K562 (cell line): ENCODE data around the gene TTC23L.

ENCODE experiments used
- POLR2AphosphoS5 ChIP-seq: IDR thresholded peaks from 2 replicates; pipeline ENCODE4 v1.6.1; 2011; ENCODE audit warnings: mild to moderate bottlenecking, low read depth, low read length, moderate library complexity; ENCODE audit not compliant: control insufficient read depth, insufficient read depth
- SPI1 ChIP-seq: IDR thresholded peaks from 2 replicates; pipeline ENCODE4 v1.6.1; 2011; ENCODE audit warnings: low read depth, low read length, control low read depth, borderline replicate concordance

- TF ChIP-seq POLR2AphosphoS5 (no peak), SPI1 (no peak)
These were observed 28.7 kb downstream of the TTC23L start for GRCh38 chr5:34867660-34868059.
